IgD-negative memory B cell (primary cell): ENCODE data around the gene AADACL4. TPM values are rescaled to one million over a fixed set of nuclear protein-coding genes. Genes with fewer than 3 reads are reported as not detected.

Source experiments
- H3K27ac Mint-ChIP-seq, 3 donors: one replicate each; pipeline ENCODE4 v1.8.0; 2020 to 2022; ENCODE audit warnings: mild to moderate bottlenecking in 3 of 3, mixed read lengths in 3 of 3, moderate library complexity in 1 of 3
- H3K27me3 Mint-ChIP-seq: one replicate; pipeline ENCODE4 v1.8.0; 2021; ENCODE audit warnings: mixed read lengths
- H3K36me3 Mint-ChIP-seq: one replicate; pipeline ENCODE4 v1.8.0; 2020; ENCODE audit warnings: mild to moderate bottlenecking, mixed read lengths
- H3K4me1 Mint-ChIP-seq, 3 donors: one replicate each; pipeline ENCODE4 v1.8.0; 2020 to 2022; ENCODE audit warnings: mixed read lengths in 3 of 3, mild to moderate bottlenecking in 1 of 3
- H3K4me3 Mint-ChIP-seq, 4 donors: one replicate each; pipeline ENCODE4 v1.8.0; 2020 to 2022; ENCODE audit warnings: mild to moderate bottlenecking in 4 of 4, mixed read lengths in 4 of 4, moderate library complexity in 3 of 4
- H3K9me3 Mint-ChIP-seq, 3 donors: one replicate each; pipeline ENCODE4 v1.8.0; 2020 to 2021; ENCODE audit warnings: mixed read lengths in 3 of 3, mild to moderate bottlenecking in 1 of 3
- polyA plus RNA-seq: library from polyadenylated mRNA; unstranded; fragments of 300-500 nt; fragmentation: Illumina TruSeq; gene quantifications from one replicate; pipeline ENCODE4 v1.2.3, GENCODE V29; 2021

The AADACL4 gene
- polyA plus RNA-seq, 1 donor from 2014 or later = not detected

DNA sequence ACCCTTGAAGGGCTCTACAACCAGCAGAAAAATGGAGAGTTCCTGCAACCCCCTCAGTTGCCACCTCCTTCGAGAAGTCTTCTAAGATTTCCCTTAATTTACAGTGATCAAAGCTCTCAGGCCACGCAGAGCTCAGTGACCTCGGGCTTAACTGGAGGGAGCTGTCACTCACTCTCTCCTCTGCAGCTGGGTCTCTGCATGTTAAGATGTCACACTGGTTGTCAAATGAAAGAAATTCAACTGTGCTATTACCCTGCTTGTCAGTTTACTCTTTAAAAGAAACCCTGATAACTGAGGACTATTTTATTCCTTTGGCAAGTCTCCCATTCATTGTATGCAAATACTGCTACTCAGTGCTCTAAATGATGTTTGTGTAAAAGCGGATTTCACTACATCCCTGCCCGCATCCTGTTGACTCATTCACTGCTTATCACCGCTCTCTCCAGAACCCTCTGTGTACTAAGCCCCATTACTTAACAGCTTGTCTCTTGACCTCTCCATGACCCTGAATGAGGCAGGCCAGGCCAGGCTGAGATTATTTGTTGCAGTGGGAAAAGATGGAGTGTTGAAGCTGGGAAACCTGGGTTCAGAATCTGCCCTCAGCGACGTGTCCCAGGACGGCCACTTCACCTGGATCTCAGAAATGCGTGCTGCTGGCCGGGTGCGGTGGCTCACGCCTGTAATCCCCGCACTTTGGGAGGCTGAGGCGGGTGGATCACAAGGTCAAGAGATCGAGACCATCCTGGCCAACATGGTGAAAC is 39.6 kb upstream of the AADACL4 start:
- Mint-ChIP-seq H3K9me3 (peaks cover 0 to 3% (median 2%) of the 10 kb centered on the region in 3 donors), H3K27ac (no peak overlapping the region), H3K27me3 (no peaks in the 10 kb centered on the region), H3K4me1 (no peaks in the 10 kb centered on the region), H3K36me3 (no peaks in the 10 kb centered on the region), H3K4me3 (no peak overlapping the region)

DNA sequence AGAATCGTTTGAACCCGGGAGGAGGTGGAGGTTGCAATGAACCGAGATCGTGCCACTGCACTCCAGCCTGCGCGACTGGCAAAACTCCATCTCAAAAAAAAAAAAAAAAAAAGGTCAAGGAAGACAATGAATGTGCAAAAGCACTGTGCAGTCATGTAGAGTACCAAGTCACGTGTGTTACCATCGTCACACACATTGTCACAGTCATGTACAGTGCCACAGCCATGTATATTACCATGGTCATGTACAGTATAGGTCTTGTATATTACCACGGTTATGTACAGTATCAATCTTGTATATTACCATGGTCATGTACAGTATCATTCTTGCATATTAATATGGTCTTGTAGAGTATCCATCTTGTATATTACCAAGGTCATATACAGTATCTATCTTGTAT is 38.9 kb upstream of the AADACL4 start:
- Mint-ChIP-seq H3K36me3 (no peaks in the 10 kb centered on the region), H3K4me3 (no peak overlapping the region), H3K9me3 (peaks cover 0 to 3% (median 2%) of the 10 kb centered on the region in 3 donors), H3K27me3 (no peaks in the 10 kb centered on the region), H3K4me1 (no peaks in the 10 kb centered on the region), H3K27ac (no peak overlapping the region)

DNA sequence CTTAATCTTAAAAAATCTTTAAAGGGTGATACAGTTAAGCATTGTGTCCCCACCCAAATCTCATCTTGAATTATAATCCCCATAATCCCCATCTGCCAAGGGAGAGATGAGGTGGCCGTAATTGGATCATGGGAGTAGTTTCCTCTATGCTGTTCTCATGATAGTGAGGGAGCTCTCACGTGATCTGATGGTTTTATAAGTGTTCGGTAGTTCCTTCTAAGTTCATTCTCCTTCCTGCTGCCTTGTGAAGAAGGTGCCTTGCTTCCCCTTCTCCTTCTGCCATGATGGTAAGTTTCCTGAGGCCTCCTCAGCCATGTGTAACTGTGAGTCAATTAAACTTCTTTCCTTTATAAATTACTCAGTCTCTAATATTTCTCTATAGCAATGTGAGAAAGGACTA is 36.6 kb upstream of the AADACL4 start:
- H3K4me3 Mint-ChIP-seq = no peak overlapping the region
- H3K4me1 Mint-ChIP-seq = no peaks in the 10 kb centered on the region
- H3K36me3 Mint-ChIP-seq = no peaks in the 10 kb centered on the region
- H3K9me3 Mint-ChIP-seq = peaks cover 0 to 3% (median 2%) of the 10 kb centered on the region in 3 donors
- no peaks in the 10 kb centered on the region for H3K27me3 Mint-ChIP-seq
- H3K27ac Mint-ChIP-seq = no peak overlapping the region

DNA sequence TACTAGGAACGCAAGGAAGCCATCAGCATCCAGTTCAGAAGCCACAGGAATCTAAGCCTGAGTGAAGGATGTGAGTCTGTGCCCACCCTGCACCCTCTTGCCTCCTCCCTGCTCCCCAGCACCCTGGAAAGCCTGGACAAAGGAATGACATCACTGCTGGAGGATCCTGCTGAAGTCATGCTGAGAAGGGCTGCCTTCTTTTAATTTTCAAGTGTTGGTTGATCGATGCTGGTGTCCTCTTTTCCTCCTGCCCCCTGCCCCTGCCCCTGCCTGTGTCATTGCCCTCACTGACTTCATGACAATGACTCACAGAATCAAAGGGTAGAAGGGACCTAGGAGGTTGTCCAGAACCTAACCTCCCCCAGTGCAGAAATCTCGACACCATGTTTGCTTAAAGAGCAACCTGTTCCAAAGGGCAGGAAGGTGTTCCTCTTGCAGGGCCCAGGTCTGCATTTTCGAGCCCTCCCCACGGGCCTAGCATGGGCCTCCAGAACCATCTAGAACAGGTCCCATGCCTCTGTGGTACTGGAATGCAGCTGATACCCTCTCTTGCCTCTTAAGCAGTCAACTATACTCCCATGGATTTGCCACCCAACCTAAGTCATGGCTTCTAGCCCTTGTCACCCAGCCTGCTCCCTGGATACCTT is 35.5 kb upstream of the AADACL4 start:
- H3K4me1 Mint-ChIP-seq = no peaks in the 10 kb centered on the region
- H3K4me3 Mint-ChIP-seq = no peak overlapping the region
- H3K27me3 Mint-ChIP-seq = no peaks in the 10 kb centered on the region
- no peak overlapping the region for H3K27ac Mint-ChIP-seq
- peaks cover 0 to 3% (median 2%) of the 10 kb centered on the region in 3 donors for H3K9me3 Mint-ChIP-seq
- no peaks in the 10 kb centered on the region for H3K36me3 Mint-ChIP-seq

DNA sequence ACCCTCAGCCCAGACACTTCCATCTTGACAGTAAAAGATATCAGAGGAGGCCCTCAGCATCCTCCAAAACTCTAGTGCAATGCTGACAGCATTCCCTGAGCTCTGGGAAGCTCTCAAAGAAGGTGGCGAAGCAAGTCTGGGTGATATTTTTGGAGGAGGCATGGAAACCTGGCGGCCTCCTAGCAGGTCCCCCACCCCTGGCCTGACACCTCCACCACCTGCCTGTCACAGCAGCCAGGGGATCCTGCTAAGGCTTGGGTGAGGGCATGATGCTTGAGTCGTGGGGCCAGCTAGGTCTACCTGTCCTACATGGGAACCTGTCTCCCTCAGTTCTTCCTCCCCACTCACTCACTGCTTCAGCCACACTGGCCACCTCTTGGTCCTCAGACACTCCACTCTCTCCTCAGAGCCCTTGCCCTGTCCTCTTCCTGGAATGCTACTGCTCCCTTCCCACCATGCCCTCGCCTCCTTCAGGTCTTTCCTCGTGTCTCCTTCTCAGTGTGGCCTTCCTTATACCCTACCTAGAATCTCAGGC is 34.3 kb upstream of the AADACL4 start:
- Mint-ChIP-seq H3K27me3 (peaks cover 3% of the 10 kb centered on the region), H3K4me3 (no peak overlapping the region), H3K9me3 (peaks cover 0 to 3% (median 2%) of the 10 kb centered on the region in 3 donors), H3K36me3 (no peaks in the 10 kb centered on the region), H3K4me1 (no peaks in the 10 kb centered on the region), H3K27ac (no peak overlapping the region)

DNA sequence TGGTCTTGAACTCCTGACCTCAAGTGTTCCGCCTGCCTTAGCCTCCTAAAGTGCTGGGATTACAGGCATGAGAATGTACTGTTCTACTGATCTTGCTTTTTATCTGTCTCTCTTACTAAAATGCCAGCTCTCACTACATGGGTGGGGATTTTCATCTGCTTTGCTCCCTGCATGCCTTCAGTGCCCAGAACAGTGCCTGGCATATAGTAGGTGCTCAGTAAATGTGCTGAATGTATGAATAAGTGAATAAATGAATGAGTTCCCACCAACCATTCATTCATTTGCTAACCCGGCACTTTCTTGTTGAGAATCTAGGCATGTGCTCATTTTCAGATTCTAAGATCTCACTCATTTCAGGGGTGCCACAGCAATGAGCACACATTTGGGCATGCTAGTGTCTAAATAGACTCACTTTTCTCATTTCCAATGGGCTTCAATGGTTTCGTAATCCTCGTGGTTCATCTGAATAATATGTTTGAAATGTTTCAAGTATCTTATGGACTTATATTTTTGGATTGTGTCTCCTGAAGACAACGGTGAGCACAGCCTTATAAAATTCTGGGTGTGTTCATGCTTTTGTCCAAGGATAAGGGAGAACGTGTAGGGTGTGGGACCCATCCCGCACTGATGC is 33.5 kb upstream of the AADACL4 start:
- H3K4me3 Mint-ChIP-seq = no peak overlapping the region
- H3K27ac Mint-ChIP-seq = no peak overlapping the region
- H3K36me3 Mint-ChIP-seq = no peaks in the 10 kb centered on the region
- H3K27me3 Mint-ChIP-seq = peaks cover 4% of the 10 kb centered on the region
- peaks cover 0 to 2% (median 0%) of the 10 kb centered on the region in 3 donors for H3K4me1 Mint-ChIP-seq
- peaks cover 0 to 3% (median 2%) of the 10 kb centered on the region in 3 donors for H3K9me3 Mint-ChIP-seq

DNA sequence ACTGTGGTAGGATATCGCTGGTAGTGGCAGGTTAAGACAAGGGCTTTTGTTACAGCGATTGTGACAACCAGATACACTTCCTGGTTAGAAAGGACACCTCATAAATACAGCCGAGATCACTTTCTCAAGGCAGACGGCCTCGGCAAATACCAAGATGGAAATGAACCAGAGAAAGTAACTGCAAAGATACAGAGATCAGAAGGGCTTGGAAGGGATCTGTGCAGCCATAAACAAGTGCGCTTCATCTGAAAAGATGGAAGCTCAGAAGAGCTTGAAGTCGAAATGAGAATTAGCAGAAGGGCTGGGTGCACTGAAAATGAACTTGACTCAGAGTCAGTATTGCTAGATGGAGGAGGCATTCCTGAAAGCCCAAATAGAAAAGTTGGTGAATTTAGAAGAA is 32.9 kb upstream of the AADACL4 start:
- peaks cover 10% of the 10 kb centered on the region for H3K27me3 Mint-ChIP-seq
- peaks cover 0 to 6% (median 3%) of the 10 kb centered on the region in 3 donors for H3K4me1 Mint-ChIP-seq
- H3K9me3 Mint-ChIP-seq = peaks cover 0 to 3% (median 2%) of the 10 kb centered on the region in 3 donors
- H3K27ac Mint-ChIP-seq = no peak overlapping the region
- H3K36me3 Mint-ChIP-seq = no peaks in the 10 kb centered on the region
- no peak overlapping the region for H3K4me3 Mint-ChIP-seq

DNA sequence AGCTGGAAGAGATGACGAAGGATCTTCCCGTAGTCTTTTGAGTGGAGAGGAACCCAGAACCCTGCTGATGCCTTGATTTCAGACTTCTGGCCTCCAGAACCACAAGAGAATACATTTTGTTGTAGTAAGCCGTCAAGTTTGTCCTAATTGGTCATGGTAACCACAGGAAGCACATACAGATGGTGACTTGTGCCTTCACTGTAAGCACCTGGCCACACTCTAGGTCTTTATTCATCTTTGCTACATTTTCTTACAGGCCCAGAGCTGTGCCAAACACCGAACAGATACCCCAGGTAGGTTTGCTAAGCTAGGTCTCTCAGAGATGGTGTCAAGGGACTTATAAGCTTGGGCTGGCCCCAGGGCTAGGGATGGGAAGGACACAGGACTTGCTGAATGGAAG is 30.7 kb upstream of the AADACL4 start:
- no peaks in the 10 kb centered on the region for H3K36me3 Mint-ChIP-seq
- peak overlapping the region in 1 of 3 donors; percentile 17 for H3K27ac Mint-ChIP-seq
- peaks cover 3 to 10% (median 4%) of the 10 kb centered on the region in 3 donors for H3K4me1 Mint-ChIP-seq
- H3K9me3 Mint-ChIP-seq = no peaks in the 10 kb centered on the region
- H3K4me3 Mint-ChIP-seq = no peak overlapping the region
- peaks cover 14% of the 10 kb centered on the region for H3K27me3 Mint-ChIP-seq

DNA sequence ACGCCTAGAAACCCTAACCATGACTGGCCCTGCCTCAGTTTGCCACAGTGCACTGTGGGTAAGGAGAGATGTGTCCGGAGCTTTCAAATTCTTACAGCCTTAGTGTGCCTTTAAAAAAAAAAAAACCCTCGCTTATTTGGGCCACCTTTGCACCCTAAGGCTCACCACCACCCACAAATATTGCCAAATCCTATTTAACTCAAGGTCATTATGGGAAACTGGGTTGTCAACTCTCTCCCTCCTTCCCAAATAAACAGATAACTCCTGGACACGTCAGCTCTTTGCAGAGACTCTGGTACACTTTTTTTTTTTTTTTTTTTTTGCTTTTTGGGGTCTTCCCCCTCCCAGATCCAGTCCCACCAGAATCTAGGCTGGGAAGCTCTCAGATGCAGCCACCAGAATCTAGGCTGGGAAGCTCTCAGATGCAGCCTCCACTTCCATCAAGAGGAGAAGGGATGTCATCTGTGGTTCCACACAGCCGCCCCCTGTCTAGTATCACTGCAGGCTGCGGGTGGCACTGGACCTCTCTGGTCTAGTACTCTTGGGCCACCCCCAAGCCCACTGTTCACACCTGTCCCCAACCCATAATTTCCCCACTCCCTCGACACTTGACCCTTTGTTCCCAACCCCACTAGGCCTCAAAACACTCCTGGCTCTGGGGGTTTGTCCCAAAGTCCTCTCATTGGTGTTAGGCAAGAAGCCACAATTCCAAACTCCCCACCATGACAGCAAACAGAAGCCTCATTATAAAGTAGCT is 29.3 kb upstream of the AADACL4 start:
- H3K36me3 Mint-ChIP-seq = no peaks in the 10 kb centered on the region
- H3K27ac Mint-ChIP-seq = no peak overlapping the region
- peaks cover 12 to 17% (median 15%) of the 10 kb centered on the region in 3 donors for H3K4me1 Mint-ChIP-seq
- peaks cover 25% of the 10 kb centered on the region for H3K27me3 Mint-ChIP-seq
- no peaks in the 10 kb centered on the region for H3K9me3 Mint-ChIP-seq
- H3K4me3 Mint-ChIP-seq = peak overlapping the region in 1 of 4 donors; percentile 8

DNA sequence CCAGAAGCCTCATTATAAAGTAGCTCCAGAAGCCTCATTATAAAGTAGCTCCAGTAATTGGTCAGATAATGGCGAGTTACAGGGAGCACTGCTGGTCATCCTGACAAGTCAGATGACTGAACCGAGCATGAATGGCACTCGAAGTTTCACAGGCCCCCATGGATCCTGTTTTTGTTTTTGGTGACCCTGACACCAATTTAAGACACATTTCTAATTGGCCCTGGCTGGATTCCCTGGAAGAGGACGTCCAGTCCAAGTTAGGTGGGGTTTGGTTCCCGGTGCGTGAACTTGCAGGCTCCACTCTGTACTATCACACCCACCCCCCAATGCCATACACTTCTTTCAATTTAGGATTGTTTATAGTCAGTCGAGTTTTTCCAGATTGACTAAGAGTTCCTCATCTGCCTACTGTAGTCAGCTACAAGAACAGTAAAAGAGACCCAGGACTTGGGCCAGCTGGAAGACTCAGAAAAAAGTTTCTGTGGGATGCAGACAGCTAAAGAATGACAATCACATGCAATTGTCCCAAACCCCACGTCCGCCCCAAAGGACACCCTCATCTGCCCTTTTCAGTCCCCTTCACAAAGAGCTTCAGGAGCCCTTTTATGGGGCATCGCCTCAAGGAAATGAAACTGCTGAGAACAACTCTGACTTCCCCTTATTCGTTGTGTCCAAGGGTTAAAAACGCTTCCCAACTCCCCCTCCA is 28.6 kb upstream of the AADACL4 start:
- Mint-ChIP-seq H3K27ac (no peak overlapping the region), H3K4me3 (peak overlapping the region in 3 of 4 donors; percentile 68 to 87 (median 68))

DNA sequence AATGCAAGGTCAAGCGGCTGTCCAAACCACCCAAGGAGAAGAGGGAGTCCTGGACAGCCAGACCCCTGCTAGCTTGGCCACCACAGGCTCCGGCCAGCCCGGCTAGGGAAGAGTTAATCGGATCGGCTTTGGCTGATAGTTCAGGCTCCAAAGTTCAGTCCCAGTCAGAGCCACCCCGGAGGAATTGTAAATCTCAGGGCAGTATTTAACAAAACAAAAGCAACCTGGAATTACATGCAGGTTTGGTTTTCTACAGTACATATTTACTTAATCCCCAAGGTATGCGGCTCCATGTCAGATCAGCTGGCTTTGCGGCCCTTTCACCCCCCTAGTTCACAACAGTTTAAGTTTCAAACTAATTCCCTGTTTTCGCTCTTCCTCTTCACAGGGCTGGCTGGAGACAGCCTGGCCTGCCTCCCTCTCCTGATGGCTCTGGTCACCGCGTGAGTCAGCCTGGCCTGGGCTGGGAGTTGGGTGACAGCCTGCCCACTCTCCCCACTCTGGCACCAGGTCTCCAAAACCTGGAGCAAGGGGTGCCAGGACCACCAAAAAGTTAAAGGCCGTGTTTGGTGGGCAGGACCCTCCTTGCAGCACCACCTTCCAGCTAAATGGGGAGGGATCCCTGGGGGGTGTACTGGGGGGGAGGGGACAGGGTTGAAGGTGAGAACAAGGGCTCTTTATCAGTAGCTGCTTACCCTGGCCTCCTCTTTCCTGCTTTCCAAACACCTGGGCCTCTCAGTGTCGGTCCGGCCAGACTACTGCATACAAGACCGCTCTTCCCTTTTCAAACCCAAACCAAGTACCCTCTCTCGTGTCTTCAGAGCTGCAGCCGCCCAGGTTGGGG is 27.8 kb upstream of the AADACL4 start:
- Mint-ChIP-seq H3K9me3 (no peaks in the 10 kb centered on the region), H3K27ac (no peak overlapping the region), H3K4me3 (peak overlapping the region; percentile 68 to 87 (median 69)), H3K4me1 (peaks cover 15 to 23% (median 20%) of the 10 kb centered on the region in 3 donors), H3K27me3 (peaks cover 29% of the 10 kb centered on the region), H3K36me3 (no peaks in the 10 kb centered on the region)

More for the DNA sequence above, 28.6 kb upstream of the AADACL4 start:
- H3K36me3 Mint-ChIP-seq = no peaks in the 10 kb centered on the region
- H3K9me3 Mint-ChIP-seq = no peaks in the 10 kb centered on the region
- peaks cover 29% of the 10 kb centered on the region for H3K27me3 Mint-ChIP-seq
- peaks cover 15 to 23% (median 20%) of the 10 kb centered on the region in 3 donors for H3K4me1 Mint-ChIP-seq

DNA sequence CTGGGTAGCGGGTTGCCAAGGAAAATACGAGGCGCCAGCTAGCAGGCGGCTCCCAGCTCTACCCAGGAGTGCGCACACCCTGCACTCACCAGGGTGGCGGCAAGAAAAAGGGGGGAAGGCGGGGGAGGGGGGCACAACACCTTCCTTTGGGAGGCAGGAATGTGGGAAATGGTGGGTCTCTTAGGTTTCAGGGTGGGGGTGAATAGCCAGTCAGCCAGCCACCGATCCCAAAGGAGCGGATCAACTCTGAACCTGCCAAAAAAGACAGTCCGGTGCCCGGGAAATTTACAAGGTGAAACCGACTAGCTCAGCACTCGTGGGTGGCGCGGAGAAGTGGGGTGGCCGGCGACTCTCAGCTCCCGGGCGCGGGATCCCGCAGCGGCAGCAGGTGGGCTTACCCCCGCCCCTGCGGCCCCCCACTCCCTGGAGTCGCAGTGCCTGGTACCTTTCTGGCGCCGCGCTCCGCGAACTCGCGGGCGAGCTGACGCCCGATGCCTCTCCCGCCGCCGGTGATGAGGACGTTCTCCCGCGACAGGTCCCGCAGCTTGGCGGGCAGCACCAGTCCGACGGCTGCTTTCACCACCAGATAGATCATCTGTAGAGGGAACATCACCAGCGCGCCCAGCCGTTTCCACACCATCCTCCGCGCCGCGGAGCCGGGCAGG is 27.0 kb upstream of the AADACL4 start:
- Mint-ChIP-seq H3K4me3 (peak overlapping the region; percentile 87 to 95 (median 92)), H3K36me3 (no peaks in the 10 kb centered on the region), H3K27me3 (peaks cover 29% of the 10 kb centered on the region), H3K27ac (peak overlapping the region in 1 of 3 donors; percentile 39), H3K4me1 (peaks cover 15 to 23% (median 20%) of the 10 kb centered on the region in 3 donors), H3K9me3 (no peaks in the 10 kb centered on the region)

DNA sequence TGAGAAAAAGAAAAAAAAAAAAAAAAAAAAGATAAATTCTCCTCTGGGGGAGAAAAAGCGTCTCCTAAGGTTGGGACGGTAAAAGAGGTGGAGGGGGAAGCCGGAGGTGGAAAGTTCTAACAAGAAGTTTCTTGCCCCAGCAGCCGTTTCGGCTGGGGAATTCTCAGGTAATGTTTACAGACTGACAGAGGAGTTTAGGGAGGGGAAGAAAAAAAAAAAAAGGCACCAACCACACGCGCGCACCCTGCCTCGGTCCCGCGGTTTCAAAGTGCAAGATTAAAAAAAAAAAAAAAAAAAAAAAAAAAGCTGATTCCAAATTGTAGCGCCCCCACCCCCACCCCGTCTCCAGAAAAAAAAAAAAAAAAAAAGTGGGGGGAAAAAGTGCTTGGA is 26.4 kb upstream of the AADACL4 start:
- no peaks in the 10 kb centered on the region for H3K9me3 Mint-ChIP-seq
- H3K4me3 Mint-ChIP-seq = peak overlapping the region; percentile 87 to 95 (median 92)
- peak overlapping the region in 1 of 3 donors; percentile 39 for H3K27ac Mint-ChIP-seq
- H3K36me3 Mint-ChIP-seq = no peaks in the 10 kb centered on the region
- H3K4me1 Mint-ChIP-seq = peaks cover 15 to 23% (median 20%) of the 10 kb centered on the region in 3 donors
- H3K27me3 Mint-ChIP-seq = peaks cover 31% of the 10 kb centered on the region
